Stimulated activated effector memory CD8-positive, alpha-beta T cell treated with anti-CD3 and anti-CD28 coated beads, Interleukin-12 subunit alpha, Interleukin-12 subunit beta, amount 100 ng/mL, for 72 hours (primary cell): ENCODE results near the gene FARS2.

ENCODE experiments used
- ATAC-seq: fragments of 150-1000 bp; cut with Tn5 transposase; 2 replicates; pipeline ENCODE4 v1.10.0; 2021
- DNase-seq, 2 donors: peaks; one replicate each; pipeline ENCODE4 v3.0.0; 2021 to 2022; ENCODE audit warnings: low spot score in 2 of 2
- H3K27ac Mint-ChIP-seq: one replicate; pipeline ENCODE4 v1.8.0; 2022; ENCODE audit warnings: mild to moderate bottlenecking, mixed read lengths
- H3K36me3 Mint-ChIP-seq: one replicate; pipeline ENCODE4 v1.8.0; 2022; ENCODE audit warnings: mild to moderate bottlenecking, mixed read lengths
- H3K4me1 Mint-ChIP-seq: one replicate; pipeline ENCODE4 v1.8.0; 2022; ENCODE audit warnings: mixed read lengths
- H3K4me3 Mint-ChIP-seq: one replicate; pipeline ENCODE4 v1.8.0; 2022; ENCODE audit warnings: mild to moderate bottlenecking, mixed read lengths
- H3K9me3 Mint-ChIP-seq: one replicate; pipeline ENCODE4 v1.8.0; 2022; ENCODE audit warnings: mixed read lengths

FARS2 gene

GRCh38 chr6:5509106-5509505 is 247.8 kb downstream of the FARS2 start:
- ATAC-seq (no peak), DNase-seq (no peak)
- Mint-ChIP-seq H3K4me1 (peaks cover 51% of the 10 kb centered on the region), H3K4me3 (no peak overlapping the region), H3K9me3 (no peaks in the 10 kb centered on the region), H3K27ac (no peak overlapping the region), H3K36me3 (no peaks in the 10 kb centered on the region)

GRCh38 chr6:5510331-5511133 is 249.2 kb downstream of the FARS2 start:
- Mint-ChIP-seq H3K4me1 (peaks cover 57% of the 10 kb centered on the region), H3K4me3 (no peak overlapping the region), H3K36me3 (no peaks in the 10 kb centered on the region), H3K9me3 (no peaks in the 10 kb centered on the region), H3K27ac (no peak overlapping the region)
- ATAC-seq, result no peak
- no peak for DNase-seq

DNA sequence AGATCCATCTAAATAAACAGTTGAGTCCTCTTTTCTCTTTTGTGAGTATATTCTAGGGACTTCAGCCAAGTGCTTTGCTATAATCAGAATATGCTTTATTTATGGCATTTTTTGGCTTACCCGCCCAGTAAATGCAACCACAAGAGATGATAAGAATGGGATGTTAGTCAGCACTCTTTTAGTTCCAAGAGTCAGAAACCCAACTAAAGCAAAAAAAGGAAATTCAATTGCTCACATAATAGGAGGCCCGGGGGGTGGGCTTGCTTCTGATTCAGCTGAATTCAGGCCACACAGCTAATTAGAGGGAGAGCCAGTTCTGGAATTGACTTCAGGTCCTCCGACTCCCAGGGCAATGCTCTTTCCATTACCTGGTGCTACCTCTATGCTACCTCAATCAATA is 250.6 kb downstream of the FARS2 start:
- Mint-ChIP-seq H3K9me3 (no peaks in the 10 kb centered on the region), H3K4me3 (no peak overlapping the region), H3K4me1 (peaks cover 57% of the 10 kb centered on the region), H3K27ac (no peak overlapping the region), H3K36me3 (no peaks in the 10 kb centered on the region)
- ATAC-seq, result no peak
- DNase-seq, result no peak

DNA sequence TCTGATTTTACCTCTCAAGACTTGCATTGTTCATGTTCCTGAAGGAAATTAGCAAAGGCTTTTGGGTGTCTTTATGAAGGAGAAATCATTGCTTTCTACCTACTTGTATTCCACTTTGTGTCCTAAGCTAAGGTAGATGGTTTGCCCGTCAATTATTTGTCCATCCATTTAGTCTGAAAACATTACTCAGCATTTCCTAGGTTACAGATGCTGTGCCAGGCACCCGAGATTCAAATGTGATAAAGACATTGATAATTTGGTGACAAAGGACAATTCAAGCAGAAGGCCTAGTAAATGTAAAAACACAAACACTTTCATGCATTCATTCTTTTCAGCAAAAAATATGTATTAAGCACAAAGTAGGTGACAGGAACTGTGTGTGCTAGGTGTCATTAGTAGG is 251.1 kb downstream of the FARS2 start:
- H3K27ac Mint-ChIP-seq, result no peak overlapping the region
- DNase-seq (no peak), ATAC-seq (no peak)
- H3K36me3 Mint-ChIP-seq, result no peaks in the 10 kb centered on the region
- no peaks in the 10 kb centered on the region for H3K9me3 Mint-ChIP-seq
- peaks cover 55% of the 10 kb centered on the region for H3K4me1 Mint-ChIP-seq
- no peak overlapping the region for H3K4me3 Mint-ChIP-seq

GRCh38 chr6:5513408-5513807 is 252.1 kb downstream of the FARS2 start:
- H3K4me3 Mint-ChIP-seq, result no peak overlapping the region
- H3K9me3 Mint-ChIP-seq, result no peaks in the 10 kb centered on the region
- H3K4me1 Mint-ChIP-seq, result peaks cover 55% of the 10 kb centered on the region
- H3K36me3 Mint-ChIP-seq, result peaks cover 5% of the 10 kb centered on the region
- ATAC-seq, result no peak
- H3K27ac Mint-ChIP-seq, result no peak overlapping the region
- DNase-seq, result no peak

DNA sequence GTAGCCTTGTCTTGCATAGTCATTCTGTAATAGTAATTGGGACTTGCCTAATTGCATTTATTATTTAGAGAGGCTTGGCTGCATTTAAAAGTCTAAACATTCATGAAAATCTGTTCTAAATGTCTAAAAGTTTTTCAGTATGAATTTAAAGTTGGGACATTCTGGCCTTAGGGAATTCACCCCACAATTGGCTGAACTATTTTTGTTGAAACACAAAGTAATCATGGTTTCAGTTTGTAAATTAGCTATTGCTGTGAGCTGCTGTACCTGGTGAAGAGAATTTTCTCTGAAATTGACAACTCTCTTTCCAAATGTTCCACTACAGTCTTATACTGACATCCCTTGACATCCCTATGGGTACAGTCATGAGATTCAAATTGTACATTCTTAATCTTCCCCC is 253.0 kb downstream of the FARS2 start:
- Mint-ChIP-seq H3K4me1 (peaks cover 58% of the 10 kb centered on the region), H3K27ac (no peak overlapping the region), H3K9me3 (no peaks in the 10 kb centered on the region), H3K4me3 (no peak overlapping the region), H3K36me3 (peaks cover 9% of the 10 kb centered on the region)
- DNase-seq, result no peak
- ATAC-seq, result no peak

DNA sequence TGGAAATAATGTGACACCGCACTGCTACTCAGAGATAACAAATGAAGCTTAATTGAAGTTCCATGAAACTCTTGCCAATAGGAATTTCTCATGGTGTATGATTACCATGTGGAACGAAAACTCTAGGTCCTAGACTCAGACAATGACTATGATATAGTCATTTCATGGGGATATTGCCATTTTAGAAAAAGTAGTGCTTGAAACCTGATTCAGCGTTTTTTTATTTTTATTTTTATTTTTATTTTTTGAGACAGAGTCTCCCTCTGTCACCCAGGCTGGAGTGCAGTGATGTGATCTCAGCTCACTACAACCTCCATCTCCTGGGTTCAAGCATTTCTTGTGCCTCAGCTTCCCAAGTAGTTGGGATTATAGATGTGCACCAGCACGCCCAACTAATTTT is 253.9 kb downstream of the FARS2 start:
- H3K27ac Mint-ChIP-seq, result no peak overlapping the region
- peaks cover 64% of the 10 kb centered on the region for H3K4me1 Mint-ChIP-seq
- DNase-seq (no peak), ATAC-seq (no peak)
- H3K36me3 Mint-ChIP-seq, result peaks cover 11% of the 10 kb centered on the region
- no peaks in the 10 kb centered on the region for H3K9me3 Mint-ChIP-seq
- H3K4me3 Mint-ChIP-seq, result no peak overlapping the region

- peak overlapping the region; percentile 23 for H3K4me3 Mint-ChIP-seq
- H3K9me3 Mint-ChIP-seq, result no peaks in the 10 kb centered on the region
- peaks cover 60% of the 10 kb centered on the region for H3K4me1 Mint-ChIP-seq
- DNase-seq, result no peak
- H3K36me3 Mint-ChIP-seq, result peaks cover 11% of the 10 kb centered on the region
- peak; percentile 60 for ATAC-seq
- no peak overlapping the region for H3K27ac Mint-ChIP-seq
Observed at GRCh38 chr6:5516036-5516435, 254.7 kb downstream of the FARS2 start.

- Mint-ChIP-seq H3K9me3 (no peaks in the 10 kb centered on the region), H3K36me3 (peaks cover 11% of the 10 kb centered on the region), H3K4me3 (peak overlapping the region; percentile 47), H3K27ac (peak overlapping the region; percentile 67), H3K4me1 (peaks cover 57% of the 10 kb centered on the region)
- ATAC-seq (peak; percentile 98), DNase-seq (peak in 1 of 2 donors; percentile 56)
Observed at GRCh38 chr6:5517796-5518195, 256.5 kb downstream of the FARS2 start.

DNA sequence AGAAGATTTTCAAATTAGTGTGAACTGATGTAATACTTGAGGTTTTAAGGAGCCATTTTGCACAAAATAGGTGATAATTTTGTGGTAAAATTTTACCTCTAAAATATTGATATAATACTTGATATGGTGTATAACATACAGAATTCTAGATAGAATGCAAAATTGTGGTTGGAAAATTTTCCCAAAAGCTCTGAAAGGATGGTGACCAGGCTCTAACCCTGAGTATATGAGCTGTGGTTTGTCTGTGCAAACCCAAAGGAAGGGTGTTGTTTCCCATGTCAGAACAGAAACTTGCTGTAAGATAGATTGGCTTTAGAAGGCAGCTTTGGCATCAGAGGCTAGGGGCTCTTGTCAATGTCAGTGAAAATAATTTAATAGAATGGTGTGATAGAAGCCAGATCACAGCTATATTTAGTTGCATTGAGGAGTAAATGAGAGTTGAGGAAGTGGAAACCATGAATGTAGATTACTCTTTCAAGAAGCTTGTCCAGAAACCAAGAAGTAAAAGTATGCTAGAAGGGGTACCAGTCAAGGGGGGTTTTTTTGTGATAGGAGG is 257.7 kb downstream of the FARS2 start:
- DNase-seq (no peak), ATAC-seq (peak; percentile 8)
- Mint-ChIP-seq H3K4me1 (peaks cover 56% of the 10 kb centered on the region), H3K9me3 (no peaks in the 10 kb centered on the region), H3K4me3 (peak overlapping the region; percentile 28), H3K27ac (peak overlapping the region; percentile 51), H3K36me3 (peaks cover 11% of the 10 kb centered on the region)

DNA sequence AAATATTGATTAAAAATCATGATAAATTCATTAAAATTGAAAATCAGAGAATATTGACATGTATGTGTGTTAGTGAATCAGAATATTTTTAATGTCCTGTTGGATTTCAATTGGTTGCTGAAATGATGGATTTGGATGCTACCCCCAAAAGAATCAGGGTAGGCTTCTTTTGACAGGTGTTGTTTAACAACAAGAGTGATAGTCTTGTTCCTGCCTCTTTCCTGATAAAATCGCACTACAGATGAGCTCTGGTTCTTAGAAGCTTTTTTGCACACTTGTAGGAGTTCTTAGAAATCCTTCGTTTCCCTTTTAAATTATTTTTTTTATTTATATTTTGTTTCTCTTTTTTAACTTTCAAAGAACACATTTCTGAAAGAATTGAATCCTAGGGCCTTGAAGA is 259.5 kb downstream of the FARS2 start:
- H3K9me3 Mint-ChIP-seq, result no peaks in the 10 kb centered on the region
- peaks cover 11% of the 10 kb centered on the region for H3K36me3 Mint-ChIP-seq
- H3K4me3 Mint-ChIP-seq, result no peak overlapping the region
- H3K4me1 Mint-ChIP-seq, result peaks cover 50% of the 10 kb centered on the region
- ATAC-seq, result no peak
- no peak overlapping the region for H3K27ac Mint-ChIP-seq
- no peak for DNase-seq

- no peak for ATAC-seq
- H3K27ac Mint-ChIP-seq, result no peak overlapping the region
- DNase-seq, result no peak
- H3K9me3 Mint-ChIP-seq, result no peaks in the 10 kb centered on the region
- peaks cover 45% of the 10 kb centered on the region for H3K4me1 Mint-ChIP-seq
- peaks cover 11% of the 10 kb centered on the region for H3K36me3 Mint-ChIP-seq
- H3K4me3 Mint-ChIP-seq, result no peak overlapping the region
Observed at GRCh38 chr6:5521322-5521721, 260.0 kb downstream of the FARS2 start.

- no peak overlapping the region for H3K4me3 Mint-ChIP-seq
- ATAC-seq (peak; percentile 49), DNase-seq (no peak)
- no peaks in the 10 kb centered on the region for H3K9me3 Mint-ChIP-seq
- peaks cover 37% of the 10 kb centered on the region for H3K4me1 Mint-ChIP-seq
- H3K27ac Mint-ChIP-seq, result no peak overlapping the region
- H3K36me3 Mint-ChIP-seq, result peaks cover 11% of the 10 kb centered on the region
Observed at GRCh38 chr6:5522147-5522546, 260.8 kb downstream of the FARS2 start.

GRCh38 chr6:5524110-5524509 is 262.8 kb downstream of the FARS2 start:
- ATAC-seq (no peak), DNase-seq (no peak)
- H3K36me3 Mint-ChIP-seq, result peaks cover 4% of the 10 kb centered on the region
- no peak overlapping the region for H3K4me3 Mint-ChIP-seq
- peaks cover 22% of the 10 kb centered on the region for H3K4me1 Mint-ChIP-seq
- no peaks in the 10 kb centered on the region for H3K9me3 Mint-ChIP-seq
- no peak overlapping the region for H3K27ac Mint-ChIP-seq

- Mint-ChIP-seq H3K4me1 (peaks cover 14% of the 10 kb centered on the region), H3K4me3 (no peak overlapping the region), H3K36me3 (no peaks in the 10 kb centered on the region), H3K27ac (no peak overlapping the region), H3K9me3 (no peaks in the 10 kb centered on the region)
- ATAC-seq (no peak), DNase-seq (no peak)
Observed at GRCh38 chr6:5525209-5525608, 263.9 kb downstream of the FARS2 start.

- H3K27ac Mint-ChIP-seq, result peak overlapping the region; percentile 23
- DNase-seq (no peak), ATAC-seq (no peak)
- H3K9me3 Mint-ChIP-seq, result no peaks in the 10 kb centered on the region
- no peak overlapping the region for H3K4me3 Mint-ChIP-seq
- peaks cover 10% of the 10 kb centered on the region for H3K4me1 Mint-ChIP-seq
- no peaks in the 10 kb centered on the region for H3K36me3 Mint-ChIP-seq
Observed at GRCh38 chr6:5529015-5529414, 267.7 kb downstream of the FARS2 start.
